Measurements from ENCODE around the gene POFUT2.

POFUT2 gene

GRCh38 chr21:45262041-45262581 lies 25.6 kb downstream of the POFUT2 start:
- DNase-seq, result no peak

GRCh38 chr21:45261093-45261492 lies 26.6 kb downstream of the POFUT2 start:
- no peak for DNase-seq

GRCh38 chr21:45260191-45260825 lies 27.4 kb downstream of the POFUT2 start:
- DNase-seq, result no peak

GRCh38 chr21:45259206-45259840 lies 28.4 kb downstream of the POFUT2 start:
- DNase-seq, result no peak

- no peak for DNase-seq
Measured at GRCh38 chr21:45258466-45258865, 29.2 kb downstream of the POFUT2 start.

- no peak for DNase-seq
Measured at GRCh38 chr21:45257673-45258341, 29.9 kb downstream of the POFUT2 start.

- no peak for DNase-seq
Measured at GRCh38 chr21:45256912-45257672, 30.6 kb downstream of the POFUT2 start.

GRCh38 chr21:45256021-45256911 lies 31.4 kb downstream of the POFUT2 start:
- DNase-seq, result no peak

GRCh38 chr21:45255381-45256020 lies 32.2 kb downstream of the POFUT2 start:
- no peak for DNase-seq

- DNase-seq, result no peak
Measured at GRCh38 chr21:45254460-45254930, 33.2 kb downstream of the POFUT2 start.

GRCh38 chr21:45253633-45254459 lies 33.8 kb downstream of the POFUT2 start:
- no peak for DNase-seq

- DNase-seq, result no peak
Measured at GRCh38 chr21:45253180-45253579, 34.5 kb downstream of the POFUT2 start.

GRCh38 chr21:45252448-45252925 lies 35.2 kb downstream of the POFUT2 start:
- DNase-seq, result no peak

GRCh38 chr21:45251635-45252447 lies 35.9 kb downstream of the POFUT2 start:
- no peak for DNase-seq

GRCh38 chr21:45250914-45251634 lies 36.6 kb downstream of the POFUT2 start:
- no peak for DNase-seq

GRCh38 chr21:45250272-45250671 lies 37.4 kb downstream of the POFUT2 start:
- DNase-seq, result no peak

- DNase-seq, result no peak
Measured at GRCh38 chr21:45249626-45250025, 38.1 kb downstream of the POFUT2 start.

- DNase-seq, result no peak
Measured at GRCh38 chr21:45248893-45249381, 38.8 kb downstream of the POFUT2 start.
